Liver (tissue), 9 donors: Measurements from ENCODE around the gene BCS1L. TPM values are rescaled to one million over a fixed set of nuclear protein-coding genes. Genes with fewer than 3 reads are reported as not detected.

Source experiments
- DNase-seq: peaks from one replicate; pipeline ENCODE4 v3.0.0-alpha.2; 2017; ENCODE audit warnings: low spot score
- H3K27ac ChIP-seq, 2 donors: one replicate each; pipeline ENCODE4 v1.7.0; 2013; ENCODE audit warnings: inconsistent platforms in 2 of 2, low read length in 2 of 2, control low read depth in 1 of 2, low read depth in 1 of 2, mild to moderate bottlenecking in 1 of 2
- H3K27me3 ChIP-seq, 4 donors: one replicate each; pipeline versions ENCODE4 v1.6.1 to v1.7.0; 2013; ENCODE audit warnings: low read length in 3 of 4, inconsistent platforms in 1 of 4, mild to moderate bottlenecking in 1 of 4, moderate library complexity in 1 of 4; ENCODE audit not compliant: control insufficient read depth in 4 of 4, insufficient read depth in 4 of 4
- H3K36me3 ChIP-seq, 4 donors: one replicate each; pipeline versions ENCODE4 v1.6.1 to v1.7.0; 2013; ENCODE audit warnings: low read length in 3 of 4, mild to moderate bottlenecking in 3 of 4, low read depth in 1 of 4, moderate library complexity in 1 of 4; ENCODE audit not compliant: control insufficient read depth in 4 of 4, insufficient read depth in 3 of 4
- H3K4me1 ChIP-seq, 4 donors: one replicate each; pipeline versions ENCODE4 v1.6.1 to v1.7.0; 2013; ENCODE audit warnings: low read length in 3 of 4, mild to moderate bottlenecking in 3 of 4, moderate library complexity in 1 of 4; ENCODE audit not compliant: control insufficient read depth in 4 of 4, insufficient read depth in 4 of 4
- H3K4me3 ChIP-seq, 3 donors: one replicate each; pipeline versions ENCODE4 v1.6.1 to v1.7.0; 2013; ENCODE audit warnings: low read length in 3 of 3, control low read depth in 1 of 3, low read depth in 1 of 3, mild to moderate bottlenecking in 1 of 3
- H3K9ac ChIP-seq, 2 donors: one replicate each; pipeline ENCODE4 v1.7.0; 2013; ENCODE audit warnings: low read length in 2 of 2, mild to moderate bottlenecking in 2 of 2, moderate library complexity in 2 of 2, control low read depth in 1 of 2, low read depth in 1 of 2
- H3K9me3 ChIP-seq, 4 donors: one replicate each; pipeline versions ENCODE4 v1.6.1 to v1.7.0; 2013; ENCODE audit warnings: low read length in 3 of 4; ENCODE audit not compliant: control insufficient read depth in 4 of 4
- EGR1 ChIP-seq, 2 donors: IDR thresholded peaks; 2 replicates each; pipeline ENCODE4 v1.6.1; 2016 to 2018; ENCODE audit warnings: antibody characterized with exemption in 2 of 2, low read depth in 2 of 2
- FOXA1 ChIP-seq: IDR thresholded peaks from 2 replicates; pipeline ENCODE4 v1.6.1; 2016; ENCODE audit warnings: antibody characterized with exemption
- FOXA2 ChIP-seq: IDR thresholded peaks from 2 replicates; pipeline ENCODE4 v1.6.1; 2016; ENCODE audit warnings: antibody characterized with exemption
- GABPA ChIP-seq, 2 donors: IDR thresholded peaks in 1 of 2; conservative IDR thresholded peaks in 1 of 2; 2 replicates each; pipeline ENCODE4 v1.6.1; 2016; ENCODE audit warnings: antibody characterized with exemption in 2 of 2, mild to moderate bottlenecking in 1 of 2, moderate library complexity in 1 of 2
- HNF4A ChIP-seq, 2 donors: conservative IDR thresholded peaks; 2 replicates each; pipeline ENCODE4 v1.6.1; 2016; ENCODE audit warnings: antibody characterized with exemption in 2 of 2, mild to moderate bottlenecking in 2 of 2
- HNF4G ChIP-seq: IDR thresholded peaks from 2 replicates; pipeline ENCODE4 v1.6.1; 2016; ENCODE audit warnings: antibody characterized with exemption
- JUND ChIP-seq, 2 donors: IDR thresholded peaks; 2 replicates each; pipeline ENCODE4 v1.6.1; 2016; ENCODE audit warnings: antibody characterized with exemption in 2 of 2
- MAX ChIP-seq: IDR thresholded peaks from 2 replicates; pipeline ENCODE4 v1.6.1; 2016; ENCODE audit warnings: antibody characterized with exemption
- NR2F2 ChIP-seq: IDR thresholded peaks from 2 replicates; pipeline ENCODE4 v1.6.1; 2016; ENCODE audit warnings: antibody characterized with exemption
- RAD21 ChIP-seq, 2 donors: IDR thresholded peaks; 2 replicates each; pipeline ENCODE4 v1.6.1; 2016; ENCODE audit warnings: antibody characterized with exemption in 2 of 2, mild to moderate bottlenecking in 2 of 2
- RXRA ChIP-seq, 2 donors: IDR thresholded peaks; 2 replicates each; pipeline ENCODE4 v1.6.1; 2017 to 2018; ENCODE audit warnings: antibody characterized with exemption in 2 of 2, mild to moderate bottlenecking in 1 of 2
- SP1 ChIP-seq: IDR thresholded peaks from 2 replicates; pipeline ENCODE4 v1.6.1; 2018; ENCODE audit warnings: antibody characterized with exemption, mild to moderate bottlenecking
- TAF1 ChIP-seq: conservative IDR thresholded peaks from 2 replicates; pipeline ENCODE4 v1.6.1; 2016; ENCODE audit warnings: antibody characterized with exemption, mild to moderate bottlenecking
- YY1 ChIP-seq: IDR thresholded peaks from 2 replicates; pipeline ENCODE4 v1.6.1; 2016; ENCODE audit warnings: antibody characterized with exemption, mild to moderate bottlenecking
- WGBS: extraction: QIAGEN DNeasy Blood & Tissue Kit; methylation state at CpG from one replicate; pipeline ENCODE4 v1.1.7; 2013; 5-methylcytosine and 5-hydroxymethylcytosine counted together
- polyA plus RNA-seq, 2 donors: library from polyadenylated mRNA; stranded (reverse) in 1 of 2; unstranded in 1 of 2; fragments of 200-250 nt in 1 of 2; fragments of >200 nt in 1 of 2; fragmentation: Nextera tagmentation in 1 of 2; extraction: Ambion mirVana in 1 of 2; gene quantifications; one replicate each; pipeline versions ENCODE4 v1.2.1 to v1.2.3, GENCODE V29; 2013 to 2015
- total RNA-seq, 2 donors: library from RNA; depleted of rRNA; stranded (reverse); fragments of >200 nt; gene quantifications; one replicate each; pipeline ENCODE4 v1.2.3, GENCODE V29; 2014
- TF ChIP-seq, protein P1 (sequence below): IDR thresholded peaks from 2 replicates; pipeline ENCODE4 v1.6.1; 2016; ENCODE audit warnings: antibody characterized with exemption, mild to moderate bottlenecking
- TF ChIP-seq, protein P2 (sequence below): IDR thresholded peaks from 2 replicates; pipeline ENCODE4 v1.6.1; 2016; ENCODE audit warnings: antibody characterized with exemption
- TF ChIP-seq, protein P3 (sequence below): IDR thresholded peaks from 2 replicates; pipeline ENCODE4 v1.6.1; 2016; ENCODE audit warnings: antibody characterized with exemption
- TF ChIP-seq, protein P4 (sequence below): fragments of 150-350 bp; IDR thresholded peaks from 2 replicates; pipeline ENCODE4 v1.5.1; 2017; ENCODE audit warnings: improper control_type of control experiment, low read depth, low read length; ENCODE audit not compliant: missing input control
- donor health status: healthy.
- donor health status: healthy.
- donor health status: healthy.
- donor health status: healthy.
- donor health status: healthy.

BCS1L gene
- total and polyA plus RNA-seq, 4 donors: 14.8 to 30.1 (median 25.2) TPM

DNA sequence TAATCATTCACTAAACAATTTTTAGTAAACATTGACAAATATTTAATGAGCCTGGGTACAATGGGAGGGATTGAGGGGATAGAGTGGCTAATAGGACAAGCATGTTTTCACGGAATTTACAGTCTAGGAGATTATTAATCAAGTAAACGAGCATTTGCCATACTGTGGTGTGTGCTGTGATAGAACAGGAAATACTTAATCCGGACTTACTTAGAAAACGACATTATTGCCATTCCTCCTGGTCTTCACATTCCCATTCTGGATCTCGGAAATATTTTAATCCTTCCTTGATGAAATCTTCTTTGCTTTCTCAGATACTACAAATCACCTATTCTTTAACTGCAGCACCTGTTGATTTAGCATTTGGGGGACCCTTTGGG, 52.1 kb downstream of the BCS1L start:
- DNase-seq: no peak
- H3K4me3 ChIP-seq: peak overlapping the region; percentile 27 to 78 (median 73)
- no peaks in the 10 kb centered on the region for H3K27me3 ChIP-seq
- 6% methylated on average over 5 of the region's 5 CpGs for WGBS
- TF ChIP-seq MAX (no peak), RXRA (IDR thresholded peaks at IDR 0.05) (peak in 1 of 2 donors; percentile 2), TAF1 (no peak), EGR1 (IDR thresholded peaks at IDR 0.05; ENCODE audit: low read depth in 2 of 2) (no peak), HNF4G (no peak), NR2F2 (no peak), JUND (IDR thresholded peaks at IDR 0.05) (no peak), YY1 (no peak), FOXA2 (peak; percentile 32), RAD21 (IDR thresholded peaks at IDR 0.05) (no peak), FOXA1 (no peak), SP1 (peak; percentile 16), HNF4A (conservative IDR thresholded peaks at IDR 0.05) (no peak), GABPA (IDR thresholded peaks at IDR 0.05 in 1 of 2, conservative IDR thresholded peaks at IDR 0.05 in 1 of 2) (no peak)
- TF ChIP-seq, protein P1, sequence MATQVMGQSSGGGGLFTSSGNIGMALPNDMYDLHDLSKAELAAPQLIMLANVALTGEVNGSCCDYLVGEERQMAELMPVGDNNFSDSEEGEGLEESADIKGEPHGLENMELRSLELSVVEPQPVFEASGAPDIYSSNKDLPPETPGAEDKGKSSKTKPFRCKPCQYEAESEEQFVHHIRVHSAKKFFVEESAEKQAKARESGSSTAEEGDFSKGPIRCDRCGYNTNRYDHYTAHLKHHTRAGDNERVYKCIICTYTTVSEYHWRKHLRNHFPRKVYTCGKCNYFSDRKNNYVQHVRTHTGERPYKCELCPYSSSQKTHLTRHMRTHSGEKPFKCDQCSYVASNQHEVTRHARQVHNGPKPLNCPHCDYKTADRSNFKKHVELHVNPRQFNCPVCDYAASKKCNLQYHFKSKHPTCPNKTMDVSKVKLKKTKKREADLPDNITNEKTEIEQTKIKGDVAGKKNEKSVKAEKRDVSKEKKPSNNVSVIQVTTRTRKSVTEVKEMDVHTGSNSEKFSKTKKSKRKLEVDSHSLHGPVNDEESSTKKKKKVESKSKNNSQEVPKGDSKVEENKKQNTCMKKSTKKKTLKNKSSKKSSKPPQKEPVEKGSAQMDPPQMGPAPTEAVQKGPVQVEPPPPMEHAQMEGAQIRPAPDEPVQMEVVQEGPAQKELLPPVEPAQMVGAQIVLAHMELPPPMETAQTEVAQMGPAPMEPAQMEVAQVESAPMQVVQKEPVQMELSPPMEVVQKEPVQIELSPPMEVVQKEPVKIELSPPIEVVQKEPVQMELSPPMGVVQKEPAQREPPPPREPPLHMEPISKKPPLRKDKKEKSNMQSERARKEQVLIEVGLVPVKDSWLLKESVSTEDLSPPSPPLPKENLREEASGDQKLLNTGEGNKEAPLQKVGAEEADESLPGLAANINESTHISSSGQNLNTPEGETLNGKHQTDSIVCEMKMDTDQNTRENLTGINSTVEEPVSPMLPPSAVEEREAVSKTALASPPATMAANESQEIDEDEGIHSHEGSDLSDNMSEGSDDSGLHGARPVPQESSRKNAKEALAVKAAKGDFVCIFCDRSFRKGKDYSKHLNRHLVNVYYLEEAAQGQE: no peak
- TF ChIP-seq, protein P2, sequence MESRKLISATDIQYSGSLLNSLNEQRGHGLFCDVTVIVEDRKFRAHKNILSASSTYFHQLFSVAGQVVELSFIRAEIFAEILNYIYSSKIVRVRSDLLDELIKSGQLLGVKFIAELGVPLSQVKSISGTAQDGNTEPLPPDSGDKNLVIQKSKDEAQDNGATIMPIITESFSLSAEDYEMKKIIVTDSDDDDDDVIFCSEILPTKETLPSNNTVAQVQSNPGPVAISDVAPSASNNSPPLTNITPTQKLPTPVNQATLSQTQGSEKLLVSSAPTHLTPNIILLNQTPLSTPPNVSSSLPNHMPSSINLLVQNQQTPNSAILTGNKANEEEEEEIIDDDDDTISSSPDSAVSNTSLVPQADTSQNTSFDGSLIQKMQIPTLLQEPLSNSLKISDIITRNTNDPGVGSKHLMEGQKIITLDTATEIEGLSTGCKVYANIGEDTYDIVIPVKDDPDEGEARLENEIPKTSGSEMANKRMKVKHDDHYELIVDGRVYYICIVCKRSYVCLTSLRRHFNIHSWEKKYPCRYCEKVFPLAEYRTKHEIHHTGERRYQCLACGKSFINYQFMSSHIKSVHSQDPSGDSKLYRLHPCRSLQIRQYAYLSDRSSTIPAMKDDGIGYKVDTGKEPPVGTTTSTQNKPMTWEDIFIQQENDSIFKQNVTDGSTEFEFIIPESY: no peak
- TF ChIP-seq, protein P3, sequence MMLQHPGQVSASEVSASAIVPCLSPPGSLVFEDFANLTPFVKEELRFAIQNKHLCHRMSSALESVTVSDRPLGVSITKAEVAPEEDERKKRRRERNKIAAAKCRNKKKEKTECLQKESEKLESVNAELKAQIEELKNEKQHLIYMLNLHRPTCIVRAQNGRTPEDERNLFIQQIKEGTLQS: no peak
- TF ChIP-seq, protein P4, sequence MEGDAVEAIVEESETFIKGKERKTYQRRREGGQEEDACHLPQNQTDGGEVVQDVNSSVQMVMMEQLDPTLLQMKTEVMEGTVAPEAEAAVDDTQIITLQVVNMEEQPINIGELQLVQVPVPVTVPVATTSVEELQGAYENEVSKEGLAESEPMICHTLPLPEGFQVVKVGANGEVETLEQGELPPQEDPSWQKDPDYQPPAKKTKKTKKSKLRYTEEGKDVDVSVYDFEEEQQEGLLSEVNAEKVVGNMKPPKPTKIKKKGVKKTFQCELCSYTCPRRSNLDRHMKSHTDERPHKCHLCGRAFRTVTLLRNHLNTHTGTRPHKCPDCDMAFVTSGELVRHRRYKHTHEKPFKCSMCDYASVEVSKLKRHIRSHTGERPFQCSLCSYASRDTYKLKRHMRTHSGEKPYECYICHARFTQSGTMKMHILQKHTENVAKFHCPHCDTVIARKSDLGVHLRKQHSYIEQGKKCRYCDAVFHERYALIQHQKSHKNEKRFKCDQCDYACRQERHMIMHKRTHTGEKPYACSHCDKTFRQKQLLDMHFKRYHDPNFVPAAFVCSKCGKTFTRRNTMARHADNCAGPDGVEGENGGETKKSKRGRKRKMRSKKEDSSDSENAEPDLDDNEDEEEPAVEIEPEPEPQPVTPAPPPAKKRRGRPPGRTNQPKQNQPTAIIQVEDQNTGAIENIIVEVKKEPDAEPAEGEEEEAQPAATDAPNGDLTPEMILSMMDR: no peak
- no peaks in the 10 kb centered on the region for H3K9me3 ChIP-seq
- peaks cover 0 to 3% (median under 1%) of the 10 kb centered on the region in 4 donors for H3K36me3 ChIP-seq
- H3K4me1 ChIP-seq: peaks cover 0 to 16% (median 2%) of the 10 kb centered on the region in 4 donors
- H3K27ac ChIP-seq: peak overlapping the region; percentile 91 to 92
- H3K9ac ChIP-seq: peak overlapping the region; percentile 34 to 66

Other genes with a start within 250 kb of the BCS1L start
- 10 to 100 TPM; 42.3 to 72.0 TPM for gene VIL1, start 240.6 kb upstream of the BCS1L start, total RNA-seq
- gene VIL1, start 240.6 kb upstream of the BCS1L start, polyA plus RNA-seq: 10 to 100 TPM; 16.4 to 21.0 TPM
- gene USP37, start 91.3 kb upstream of the BCS1L start, total RNA-seq: 10 to 100 TPM in 1 of 2 donors, 1 to 10 TPM in 1; 7.7 to 10.9 TPM
- gene USP37, start 91.3 kb upstream of the BCS1L start, polyA plus RNA-seq: 1 to 10 TPM; 1.4 to 1.7 TPM
- gene CNOT9, start 90.8 kb upstream of the BCS1L start, total RNA-seq: 10 to 100 TPM; 17.2 to 24.4 TPM
- 10 to 100 TPM; 10.5 to 12.3 TPM for gene CNOT9, start 90.8 kb upstream of the BCS1L start, polyA plus RNA-seq
- gene PLCD4, start 51.8 kb upstream of the BCS1L start, total RNA-seq: under 1 TPM; 0.05 to 0.17 TPM
- gene PLCD4, start 51.8 kb upstream of the BCS1L start, polyA plus RNA-seq: under 1 TPM; 0.07 to 0.51 TPM
- gene ZNF142, start 60 bp upstream of the BCS1L start, total RNA-seq: 1 to 10 TPM; 6.0 to 7.4 TPM
- gene ZNF142, start 60 bp upstream of the BCS1L start, polyA plus RNA-seq: 1 to 10 TPM; 2.2 to 3.7 TPM
- 1 to 10 TPM; 6.5 to 8.2 TPM for gene RNF25, start 12.3 kb downstream of the BCS1L start, total RNA-seq
- 10 to 100 TPM in 1 of 2 donors, 1 to 10 TPM in 1; 3.3 to 14.0 TPM for gene RNF25, start 12.3 kb downstream of the BCS1L start, polyA plus RNA-seq
- 10 to 100 TPM in 1 of 2 donors, 1 to 10 TPM in 1; 5.1 to 17.2 TPM for gene STK36, start 12.4 kb downstream of the BCS1L start, total RNA-seq
- gene STK36, start 12.4 kb downstream of the BCS1L start, polyA plus RNA-seq: 1 to 10 TPM; 5.2 to 8.9 TPM
- 10 to 100 TPM in 1 of 2 donors, 1 to 10 TPM in 1; 6.9 to 14.0 TPM for gene TTLL4, start 51.2 kb downstream of the BCS1L start, total RNA-seq
- gene TTLL4, start 51.2 kb downstream of the BCS1L start, polyA plus RNA-seq: 1 to 10 TPM; 5.7 to 6.4 TPM
- gene CYP27A1, start 122.5 kb downstream of the BCS1L start, total RNA-seq: 100 to 1,000 TPM; 112 to 354 TPM
- gene CYP27A1, start 122.5 kb downstream of the BCS1L start, polyA plus RNA-seq: 100 to 1,000 TPM; 298 to 311 TPM
- not detected for gene PRKAG3, start 172.1 kb downstream of the BCS1L start, total RNA-seq
- gene PRKAG3, start 172.1 kb downstream of the BCS1L start, polyA plus RNA-seq: under 1 TPM in 1 of 2 donors, not detected in 1; 0.08 TPM
- gene WNT6, start 200.1 kb downstream of the BCS1L start, total RNA-seq: under 1 TPM in 1 of 2 donors, not detected in 1; 0.08 TPM
- gene WNT6, start 200.1 kb downstream of the BCS1L start, polyA plus RNA-seq: under 1 TPM in 1 of 2 donors, not detected in 1; 0.20 TPM
- gene WNT10A, start 221.2 kb downstream of the BCS1L start, total RNA-seq: under 1 TPM; 0.05 to 0.08 TPM
- under 1 TPM in 1 of 2 donors, not detected in 1; 0.01 TPM for gene WNT10A, start 221.2 kb downstream of the BCS1L start, polyA plus RNA-seq